GM19397 (cell line): ENCODE measurements around the gene ANKS4B.
"Not testable (repeated sequence)": the region's sequence is repeated elsewhere in the genome, so short reads cannot be mapped to it uniquely, and the experiment has no call there.

ENCODE experiments used
- ATAC-seq: cut with Tn5 transposase; IDR thresholded peaks from one replicate; pipeline ENCODE4 v1.9.1; 2021; ENCODE audit warnings: mild to moderate bottlenecking, moderate library complexity; ENCODE audit not compliant: unreplicated experiment

The ANKS4B gene

GRCh38 chr16:21233521-21234150, at the start of gene ANKS4B:
Gene ANKS4B, plus strand, starts transcription at chr16:21233699. Its CDS starts 39 bp downstream, at chr16:21233738.
- ATAC-seq: no peak

DNA sequence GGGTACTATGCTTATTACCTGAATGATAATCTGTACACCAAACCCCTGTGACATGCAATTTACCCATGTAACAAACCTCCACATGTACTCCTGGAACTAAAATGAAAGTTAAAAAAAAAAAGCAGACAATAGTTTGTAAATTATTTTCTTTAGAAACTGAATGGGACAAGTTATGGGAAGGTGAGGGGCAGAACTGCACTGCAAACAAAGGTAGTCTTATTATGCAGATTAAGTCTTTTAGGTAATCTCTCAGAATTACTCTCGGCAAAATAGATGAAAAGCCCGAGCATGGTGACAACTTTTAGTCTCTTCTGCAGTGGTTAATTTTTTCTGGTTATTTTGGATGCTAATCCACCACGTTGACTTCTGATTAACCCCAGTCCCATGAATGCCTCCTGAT, 49.5 kb upstream of the ANKS4B start:
- no peak for ATAC-seq

GRCh38 chr16:21184834-21185233, 48.7 kb upstream of the ANKS4B start:
- no peak for ATAC-seq

GRCh38 chr16:21185659-21186325, 47.7 kb upstream of the ANKS4B start:
- no peak for ATAC-seq

GRCh38 chr16:21186326-21186691, 47.2 kb upstream of the ANKS4B start:
- no peak for ATAC-seq

DNA sequence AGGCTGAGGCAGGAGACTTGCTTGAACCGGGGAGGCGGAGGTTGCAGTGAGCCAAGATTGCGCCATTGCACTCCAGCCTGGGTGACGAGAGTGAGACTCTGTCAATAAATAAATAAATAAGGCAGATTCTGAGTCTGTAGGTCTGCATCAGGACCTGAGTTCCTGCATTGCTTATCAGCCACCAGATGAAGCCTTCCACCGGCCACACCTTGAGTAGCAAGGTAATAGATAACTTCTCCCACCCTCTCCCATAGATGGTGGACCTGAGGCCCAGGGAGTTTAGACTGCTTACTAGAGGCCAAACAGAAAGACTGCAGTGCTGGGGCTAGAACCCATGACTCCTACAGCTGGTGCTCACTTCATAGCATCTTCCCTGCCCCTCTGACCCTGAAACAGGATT, 44.2 kb upstream of the ANKS4B start:
- ATAC-seq: no peak

GRCh38 chr16:21190013-21190412, 43.5 kb upstream of the ANKS4B start:
- ATAC-seq: no peak

- no peak for ATAC-seq
Measured at GRCh38 chr16:21190599-21190998, 42.9 kb upstream of the ANKS4B start.

DNA sequence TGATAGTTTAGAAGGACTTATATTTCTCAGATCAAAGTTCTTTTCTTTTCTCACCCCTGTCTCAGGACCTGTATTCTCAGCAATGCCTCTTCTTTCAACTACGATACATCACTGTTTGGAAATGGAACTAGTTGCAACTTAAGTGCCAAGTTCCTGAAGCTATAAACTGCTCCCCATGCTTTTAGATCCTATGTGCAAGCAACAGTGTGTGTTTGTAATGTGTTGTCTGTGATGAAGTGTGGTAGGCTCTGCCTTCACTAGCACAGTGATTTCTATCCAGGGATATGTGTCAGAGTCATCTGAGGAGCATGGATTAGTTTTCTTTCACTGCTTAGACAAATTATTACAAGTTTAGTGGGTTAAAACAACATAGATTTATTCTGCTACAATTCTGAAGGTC, 40.5 kb upstream of the ANKS4B start:
- no peak for ATAC-seq

- no peak for ATAC-seq
Measured at GRCh38 chr16:21194771-21195301, 38.7 kb upstream of the ANKS4B start.

DNA sequence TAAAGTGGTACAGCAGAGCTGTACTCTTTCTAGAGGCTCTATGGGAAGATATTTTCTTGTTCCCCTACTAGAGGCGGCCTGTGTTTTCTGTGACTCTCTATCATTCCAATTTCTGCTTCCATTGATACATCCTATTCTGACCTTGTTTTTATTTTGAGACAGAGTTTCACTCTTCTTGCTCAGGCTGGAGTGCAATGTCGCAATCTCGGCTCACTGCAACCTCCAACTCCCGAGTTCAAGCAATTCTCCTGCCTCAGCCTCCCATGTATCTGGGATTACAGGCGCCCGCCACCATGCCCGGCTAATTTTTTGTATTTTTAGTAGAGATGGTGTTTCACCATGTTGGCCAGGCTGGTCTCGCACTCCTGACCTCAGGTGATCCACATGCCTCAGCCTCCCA, 38.2 kb upstream of the ANKS4B start:
- ATAC-seq: not testable (repeated sequence)

DNA sequence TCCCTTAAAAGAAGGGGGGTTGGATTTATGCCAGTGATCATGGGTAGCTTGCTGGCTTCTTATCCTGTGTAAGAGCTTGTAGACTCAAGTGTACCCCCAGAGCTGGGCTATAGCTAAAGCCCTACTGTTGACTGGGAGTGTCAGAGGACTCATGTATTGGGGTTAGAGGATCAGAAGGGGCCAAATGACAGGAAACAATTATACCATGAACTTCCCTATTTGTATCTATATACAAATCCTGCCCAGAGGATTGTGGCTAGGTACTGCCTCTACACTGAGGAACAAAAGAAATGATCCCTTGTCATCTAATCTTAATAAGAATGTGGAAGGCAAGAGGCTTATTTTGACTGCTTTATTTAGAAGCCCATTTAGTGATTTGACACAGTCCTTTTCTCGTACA, 36.4 kb upstream of the ANKS4B start:
- ATAC-seq: no peak

DNA sequence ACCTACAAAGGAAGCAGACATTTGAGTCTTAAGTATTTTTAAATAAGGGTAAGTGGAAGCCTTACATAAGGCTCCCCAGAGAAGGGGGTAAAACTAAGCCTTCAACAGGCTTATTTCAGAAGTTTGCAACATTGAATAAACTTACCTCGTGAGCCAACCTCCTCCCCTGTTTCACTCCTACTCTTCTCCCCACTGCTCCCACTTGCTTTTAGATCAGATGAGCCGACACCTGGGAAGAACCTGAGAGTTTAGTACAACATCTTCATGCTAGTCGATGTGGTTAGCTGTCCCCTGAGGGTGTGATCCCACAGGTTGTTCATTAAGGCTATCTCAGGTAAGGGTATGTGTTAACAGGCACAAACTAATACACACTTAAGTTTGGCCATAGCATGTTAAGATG, 35.9 kb upstream of the ANKS4B start:
- ATAC-seq: no peak

DNA sequence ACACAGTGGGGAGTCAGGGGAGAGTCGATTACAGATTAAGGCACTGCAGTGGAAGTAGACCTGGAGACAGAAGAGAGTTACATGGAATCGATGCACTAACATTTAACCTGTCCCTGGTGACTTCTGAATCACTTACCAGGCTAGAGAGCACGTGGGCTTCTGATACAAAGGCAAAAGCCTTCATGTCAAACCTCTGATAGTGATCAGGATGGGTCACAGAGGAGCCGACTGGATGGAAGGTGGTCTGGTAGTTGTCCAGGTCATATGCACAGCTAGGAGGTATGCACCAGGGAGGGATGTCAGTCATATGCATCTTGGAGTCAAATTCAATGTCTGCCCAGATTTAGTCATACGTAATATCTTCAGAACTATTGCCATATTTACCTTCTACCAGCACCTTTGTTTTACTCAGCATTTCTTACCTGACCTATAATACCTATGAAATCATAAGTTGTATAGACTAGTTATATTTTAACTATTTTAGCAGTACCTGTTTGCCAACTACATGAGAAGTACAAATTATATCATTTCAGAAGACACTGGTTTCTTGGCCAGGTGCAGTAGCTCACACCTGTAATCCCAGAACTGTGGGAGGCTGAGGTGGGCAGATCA, 33.8 kb upstream of the ANKS4B start:
- no peak for ATAC-seq

DNA sequence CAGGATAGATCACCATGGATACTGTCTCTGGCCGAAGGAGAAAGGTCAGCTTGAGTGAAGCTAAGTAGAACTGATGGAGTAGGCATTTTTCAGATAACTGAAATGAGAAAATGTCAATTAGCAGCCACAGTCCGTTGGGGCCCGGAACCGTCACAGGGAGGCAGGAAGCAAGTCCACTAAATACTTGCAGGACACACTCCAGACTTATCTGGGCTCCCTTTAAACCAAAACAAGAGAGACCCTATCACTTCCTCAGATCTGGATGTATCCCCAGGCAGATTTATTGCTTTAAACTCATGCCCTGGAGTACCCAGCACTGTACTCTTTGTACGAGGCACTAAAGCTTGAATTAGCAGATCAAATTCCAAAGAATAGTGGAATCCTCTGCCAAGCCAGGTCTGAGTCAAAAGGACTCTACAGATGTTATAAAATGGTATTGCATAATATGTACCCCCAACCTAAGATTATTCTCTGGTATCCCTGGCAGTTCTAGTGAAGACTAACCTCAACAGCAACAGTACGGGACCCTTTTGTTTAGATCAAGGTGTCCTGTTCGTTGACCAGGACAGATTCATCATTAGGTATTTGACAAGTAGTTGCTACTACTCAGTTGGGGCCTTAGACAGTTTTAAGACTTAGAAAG, 30.2 kb upstream of the ANKS4B start:
- ATAC-seq: no peak

GRCh38 chr16:21205303-21205702, 28.2 kb upstream of the ANKS4B start:
- no peak for ATAC-seq

- no peak for ATAC-seq
Measured at GRCh38 chr16:21206550-21206949, 26.9 kb upstream of the ANKS4B start.

- no peak for ATAC-seq
Measured at GRCh38 chr16:21208446-21209230, 24.9 kb upstream of the ANKS4B start.

DNA sequence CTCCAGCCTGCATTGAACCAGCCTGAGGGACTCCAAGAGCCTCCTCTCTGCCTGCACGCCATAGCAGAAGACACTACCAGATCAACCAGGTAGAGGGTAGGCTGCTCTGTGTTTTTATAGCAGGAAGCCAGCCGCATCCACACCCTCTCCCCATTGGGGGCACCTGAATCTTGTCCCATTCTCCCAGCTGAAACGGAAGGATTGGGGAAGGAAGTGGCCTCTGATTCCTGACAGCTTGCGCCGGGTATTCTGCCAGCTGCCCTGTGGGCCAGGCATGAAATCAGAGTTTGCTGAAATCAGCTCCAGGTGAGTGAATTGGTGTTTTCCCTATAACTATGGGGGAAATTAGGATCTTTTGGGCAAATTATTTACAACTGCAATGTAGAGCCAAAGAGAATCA, 22.0 kb upstream of the ANKS4B start, which contains the start of gene ZP2:
Gene ZP2, minus strand, starts transcription at position 89 of the 400 bp plus-strand sequence. Its CDS starts 27 bp downstream, at position 62.
- ATAC-seq: no peak

- no peak for ATAC-seq
Measured at GRCh38 chr16:21214086-21214485, 19.4 kb upstream of the ANKS4B start.

DNA sequence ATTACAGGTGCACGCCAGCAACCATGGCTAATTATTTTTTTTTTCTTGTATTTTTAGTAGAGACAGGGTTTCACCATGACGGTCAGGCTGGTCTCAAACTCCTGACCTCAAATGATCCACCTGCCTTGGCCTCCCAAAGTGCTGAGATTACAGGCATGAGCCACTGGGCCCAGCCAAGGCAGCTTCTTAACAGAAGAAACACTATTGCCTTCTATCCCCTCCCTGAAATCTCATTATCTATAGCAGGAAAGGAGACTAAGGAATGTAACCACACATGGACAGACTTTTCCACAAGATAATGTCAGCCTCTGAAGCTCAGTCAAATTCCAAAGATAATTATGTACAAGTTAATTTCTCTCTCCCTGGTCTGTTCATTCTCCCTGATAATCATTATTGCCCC, 16.4 kb upstream of the ANKS4B start:
- no peak for ATAC-seq
